HG03469 (cell line): ENCODE data around the gene EMC10.
"Not testable (repeated sequence)": the region's sequence is repeated elsewhere in the genome, so short reads cannot be mapped to it uniquely, and the experiment has no call there.

Source experiments
- ATAC-seq: cut with Tn5 transposase; IDR thresholded peaks from one replicate; pipeline ENCODE4 v1.9.1; 2021; ENCODE audit warnings: mild to moderate bottlenecking, moderate library complexity, moderate number of reproducible peaks; ENCODE audit not compliant: unreplicated experiment

The EMC10 gene

DNA sequence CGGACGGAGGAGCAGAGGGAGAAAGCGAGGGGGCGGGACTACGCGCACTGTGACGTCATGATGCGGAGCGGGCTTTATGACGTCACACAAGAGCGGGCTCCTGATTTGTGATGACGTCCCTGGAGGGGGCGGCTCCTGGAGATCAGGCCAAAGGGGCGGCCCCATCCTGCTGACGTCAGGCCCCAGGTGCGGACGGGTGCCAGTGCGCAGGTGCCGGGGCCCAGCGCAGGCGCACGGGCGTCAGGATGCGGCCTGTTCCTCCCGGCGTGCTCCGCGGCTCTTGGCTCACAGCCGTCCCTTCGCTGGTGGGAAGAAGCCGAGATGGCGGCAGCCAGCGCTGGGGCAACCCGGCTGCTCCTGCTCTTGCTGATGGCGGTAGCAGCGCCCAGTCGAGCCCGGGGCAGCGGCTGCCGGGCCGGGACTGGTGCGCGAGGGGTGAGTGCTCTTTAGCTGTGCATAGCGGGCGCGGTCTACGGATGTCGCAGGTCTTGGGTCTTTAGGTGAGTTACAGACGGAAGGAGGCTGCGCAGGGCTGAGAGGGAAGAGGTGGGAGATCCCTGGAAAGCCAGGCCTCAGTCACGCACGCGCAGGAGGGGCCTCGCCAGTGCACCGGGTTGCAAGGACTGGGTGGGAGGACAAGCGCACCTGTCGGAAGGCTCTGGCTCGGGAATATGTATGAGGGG lies at the start of gene EMC10, which contains the start of gene GARIN5A:
EMC10 (plus strand) TSS at position 284 of the 683 bp plus-strand sequence; CDS start at position 322, 38 bp downstream.
GARIN5A (minus strand) TSS at position 625 of the 683 bp plus-strand sequence; CDS start at position 165, 460 bp downstream.
- peak; percentile 62 for ATAC-seq

DNA sequence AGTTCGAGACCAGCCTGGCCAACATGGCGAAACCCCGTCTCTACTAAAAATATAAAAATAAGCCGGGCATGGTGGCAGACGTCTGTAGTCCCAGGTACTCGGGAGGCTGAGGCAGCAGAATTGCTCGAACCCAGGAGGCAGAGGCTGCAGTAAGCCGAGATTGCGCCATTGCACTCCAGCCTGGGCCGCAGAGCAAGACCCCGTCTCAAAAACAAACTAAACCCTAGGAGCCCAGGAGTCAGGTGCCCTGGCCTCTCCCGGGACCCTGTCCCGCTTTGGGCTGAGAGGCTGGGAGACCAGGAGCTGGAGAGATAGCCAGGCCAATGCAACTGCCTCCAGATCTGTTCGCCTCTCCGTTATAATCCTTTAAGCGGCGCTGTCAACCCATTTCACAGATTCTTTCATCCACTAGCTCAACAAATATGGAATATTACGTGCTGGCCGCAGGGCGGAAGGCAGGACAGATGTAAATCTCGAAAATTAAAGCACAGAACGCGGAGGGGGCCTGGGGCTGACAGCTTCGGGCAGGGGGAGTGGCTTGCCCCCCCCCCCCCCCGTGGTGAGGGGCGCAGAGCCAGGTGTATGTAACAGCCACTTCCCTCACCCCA lies 48.9 kb upstream of the EMC10 start:
- no peak for ATAC-seq

- ATAC-seq, result no peak
Observed at GRCh38 chr19:50427997-50428425, 48.3 kb upstream of the EMC10 start.

DNA sequence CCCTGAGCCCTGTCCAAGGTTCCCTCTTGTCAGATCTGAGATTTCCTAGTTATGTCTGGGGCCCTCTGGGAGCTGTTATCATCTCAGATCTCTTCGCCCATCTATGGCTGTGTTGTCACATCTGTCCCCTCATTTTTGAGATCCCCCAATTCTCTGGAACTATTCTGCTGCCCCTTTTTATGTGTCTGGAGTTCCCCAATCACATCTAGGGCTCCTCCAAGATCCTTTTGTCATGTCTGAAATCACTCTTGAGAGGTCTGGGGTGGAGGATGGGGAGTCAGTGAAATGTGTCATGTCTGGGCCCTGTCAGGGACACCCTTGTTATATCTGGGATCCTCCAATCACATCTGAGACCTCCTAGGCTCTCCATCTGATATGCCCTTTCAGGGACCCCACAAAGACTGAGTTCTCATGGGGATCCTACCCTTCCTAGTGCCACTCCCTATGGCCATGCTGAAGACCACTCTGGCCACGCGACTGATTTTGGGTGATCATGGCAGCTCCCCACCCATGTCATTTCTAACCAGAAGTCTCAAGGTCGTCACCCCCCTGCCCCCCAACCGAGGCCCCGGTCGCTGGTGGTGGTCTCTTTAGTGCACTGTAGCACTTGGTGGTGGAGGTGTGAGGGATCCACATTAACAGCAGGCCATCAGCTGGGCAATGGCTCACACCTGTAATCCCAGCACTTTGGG lies 47.4 kb upstream of the EMC10 start:
- no peak for ATAC-seq

- ATAC-seq, result no peak
Observed at GRCh38 chr19:50430888-50431342, 45.4 kb upstream of the EMC10 start.

GRCh38 chr19:50431343-50432220 lies 44.7 kb upstream of the EMC10 start:
- peak; percentile 50 for ATAC-seq

DNA sequence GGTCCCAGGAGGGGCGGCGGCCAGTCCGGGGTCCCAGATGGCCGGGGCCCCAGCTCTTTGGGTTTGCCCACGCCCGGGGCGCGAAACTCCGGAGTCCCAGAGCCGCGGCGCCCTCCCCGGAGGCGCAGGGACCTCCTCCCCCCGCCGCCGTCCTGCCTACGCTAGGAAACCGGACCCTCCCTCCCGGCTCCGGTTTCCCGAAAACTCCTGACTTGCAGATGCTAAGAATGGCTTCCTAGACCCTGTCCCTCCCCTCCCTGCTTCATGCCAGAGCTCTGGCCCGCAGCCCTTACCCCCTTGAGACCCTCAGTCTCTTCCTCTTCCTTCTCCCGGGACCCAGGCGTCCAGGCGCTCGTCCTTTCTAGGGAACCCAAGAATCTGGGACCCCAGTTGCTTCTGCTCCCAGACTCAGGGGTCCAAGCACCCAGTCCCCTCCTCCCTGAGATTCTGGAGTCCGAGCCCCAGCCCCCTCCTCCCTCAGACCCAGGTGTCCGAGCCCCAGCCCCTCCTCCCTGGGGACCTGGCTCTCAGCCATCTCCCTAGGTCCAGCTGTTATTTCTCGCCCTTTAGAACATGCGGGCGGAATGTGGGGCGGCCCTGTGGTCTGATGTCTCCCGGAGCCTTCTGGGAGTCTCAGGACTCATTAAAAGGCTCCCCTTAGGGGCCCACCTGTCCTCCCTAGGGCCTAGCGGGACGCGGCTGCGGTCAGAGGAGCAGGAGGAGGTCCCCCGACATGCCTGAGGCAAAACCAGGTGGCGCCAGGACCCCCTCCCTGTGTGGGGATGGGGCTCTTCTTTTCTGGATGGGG lies 43.9 kb upstream of the EMC10 start, which contains the start of gene MYBPC2:
MYBPC2 (plus strand) TSS at position 672 of the 808 bp plus-strand sequence; CDS start at position 734, 62 bp downstream.
- ATAC-seq, result no peak

DNA sequence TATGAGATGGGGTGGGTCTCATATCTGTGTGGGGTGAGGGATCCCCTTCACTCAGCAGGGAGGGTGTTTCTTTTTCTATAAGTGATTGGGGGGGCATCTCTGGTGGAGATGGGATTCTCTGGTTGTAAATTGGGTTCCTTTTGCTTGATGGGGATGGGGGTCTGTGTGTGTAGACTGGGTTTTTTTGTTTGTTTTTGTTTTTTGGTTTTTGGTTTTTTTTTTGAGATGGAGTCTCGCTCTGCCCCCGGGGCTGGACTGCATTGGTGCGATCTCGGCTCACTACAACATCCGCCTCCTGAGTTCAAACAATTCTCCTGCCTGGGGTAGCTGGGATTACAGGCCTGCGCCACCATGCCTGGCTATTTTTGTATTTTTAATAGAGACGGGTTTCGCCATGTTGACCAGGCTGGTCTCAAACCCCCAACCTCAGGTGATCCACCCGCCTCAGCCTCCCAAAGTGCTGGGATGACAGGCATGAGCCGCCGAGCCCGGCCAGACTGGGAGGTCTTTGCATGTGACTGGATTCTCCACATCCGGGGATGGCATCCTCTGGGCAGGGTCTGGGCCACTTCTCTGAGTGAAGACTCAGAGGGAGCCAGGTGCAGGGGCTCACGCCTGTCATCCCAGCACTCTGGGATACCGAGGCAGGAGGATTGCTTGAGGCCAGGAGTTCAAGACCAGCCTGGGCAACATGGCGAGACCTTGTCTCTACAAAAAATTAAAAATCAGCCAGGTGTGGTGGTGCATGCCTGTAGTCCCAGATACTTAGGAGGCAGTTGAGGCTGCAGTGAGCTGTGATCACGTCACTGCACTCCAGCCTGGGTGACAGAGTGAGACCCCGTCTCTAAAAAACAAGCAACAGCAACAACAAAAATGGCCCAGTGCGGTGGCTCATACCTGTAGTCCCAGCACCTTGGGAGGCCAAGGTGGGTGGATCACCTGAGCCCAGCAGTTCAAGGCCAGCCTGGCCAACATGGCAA lies 42.8 kb upstream of the EMC10 start:
- ATAC-seq, result no peak

GRCh38 chr19:50434525-50434924 lies 41.8 kb upstream of the EMC10 start:
- ATAC-seq, result no peak

DNA sequence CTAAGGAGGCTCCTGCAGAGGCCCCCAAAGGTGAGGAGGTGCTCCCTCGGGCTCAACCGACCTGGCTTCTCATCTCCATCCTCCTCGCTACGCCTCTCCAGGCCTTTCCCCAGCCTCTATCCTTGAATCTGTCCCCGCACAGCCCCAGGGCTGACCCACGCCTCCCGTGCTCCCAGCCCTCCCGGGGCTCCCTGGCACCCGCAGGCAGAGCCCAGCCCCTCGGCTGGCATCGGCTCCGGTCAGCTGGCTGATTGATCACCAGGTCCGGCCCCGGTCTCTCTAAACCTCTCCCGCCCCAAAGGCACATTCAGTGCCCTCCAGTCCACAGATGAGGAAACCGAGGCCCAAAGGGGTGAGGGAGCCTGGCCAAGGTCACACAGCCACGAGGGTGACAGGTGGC lies 41.1 kb upstream of the EMC10 start:
- ATAC-seq, result no peak

DNA sequence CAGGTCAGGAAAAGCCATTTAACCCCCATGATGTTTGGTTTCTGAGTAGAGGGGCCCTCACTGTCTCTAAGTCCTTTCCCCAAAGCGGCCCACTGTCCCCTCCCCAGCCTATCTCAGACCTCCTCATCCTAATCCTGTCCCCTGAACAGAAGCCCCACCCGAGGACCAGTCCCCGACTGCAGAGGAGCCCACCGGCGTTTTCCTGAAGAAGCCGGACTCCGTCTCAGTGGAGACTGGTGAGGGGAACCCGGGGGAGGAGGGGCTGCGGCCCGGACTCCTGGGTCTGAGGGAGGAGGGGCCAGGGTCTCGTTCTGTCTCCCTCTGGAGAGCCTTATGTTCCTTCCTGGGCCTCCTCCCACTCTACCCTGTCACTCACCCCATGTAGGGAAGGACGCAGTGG lies 40.7 kb upstream of the EMC10 start:
- ATAC-seq, result no peak

- no peak for ATAC-seq
Observed at GRCh38 chr19:50437862-50438449, 38.4 kb upstream of the EMC10 start.

DNA sequence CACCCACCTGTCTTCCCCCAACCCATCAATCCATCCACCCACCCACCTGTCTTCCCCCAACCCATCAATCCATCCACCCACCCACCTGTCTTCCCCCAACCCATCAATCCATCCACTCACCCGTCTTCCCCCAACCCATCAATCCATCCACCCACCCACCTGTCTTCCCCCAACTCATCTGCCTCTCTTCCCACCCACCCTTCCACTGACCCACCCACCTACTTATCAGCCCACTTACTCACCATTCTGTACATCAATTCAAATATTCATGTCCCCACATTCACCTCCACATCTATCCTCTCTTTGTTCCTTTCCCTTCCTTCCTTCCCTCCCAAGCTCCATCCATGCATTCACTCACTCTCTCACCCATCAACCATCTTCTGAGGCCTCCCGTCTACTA lies 37.2 kb upstream of the EMC10 start:
- ATAC-seq, result not testable (repeated sequence)

GRCh38 chr19:50444059-50444458 lies 32.2 kb upstream of the EMC10 start:
- ATAC-seq, result no peak

GRCh38 chr19:50447053-50447452 lies 29.3 kb upstream of the EMC10 start:
- ATAC-seq, result no peak

DNA sequence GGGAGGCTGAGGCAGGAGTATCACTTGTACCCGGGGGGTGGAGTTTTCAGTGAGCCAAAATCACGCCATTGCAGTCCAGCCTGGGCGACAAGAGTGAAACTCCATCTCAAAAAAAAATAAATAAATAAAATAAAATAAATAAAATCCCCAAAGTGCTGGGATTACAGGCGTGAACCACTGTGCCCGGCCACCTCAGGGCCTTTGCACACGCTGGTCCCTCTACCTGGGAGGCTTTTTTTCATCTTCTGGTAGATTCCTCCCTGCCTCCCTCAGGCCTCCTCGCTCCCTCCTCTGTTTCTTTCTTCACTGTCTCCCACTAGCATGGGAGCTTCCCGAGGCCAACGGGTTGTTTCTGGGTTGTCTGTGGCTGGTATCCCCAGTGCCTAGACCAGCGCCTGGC lies 28.6 kb upstream of the EMC10 start:
- ATAC-seq, result no peak

- no peak for ATAC-seq
Observed at GRCh38 chr19:50449236-50449899, 26.9 kb upstream of the EMC10 start.
